IMR-90 (cell line): ENCODE data around the gene GPD1.

ENCODE experiments used
- CEBPB ChIP-seq: IDR thresholded peaks from 2 replicates; pipeline ENCODE4 v1.6.1; 2012; ENCODE audit warnings: low read depth, low read length, improper control_type of control experiment
- CHD1 ChIP-seq: IDR thresholded peaks from 2 replicates; pipeline ENCODE4 v1.6.1; 2012; ENCODE audit warnings: low read depth, low read length, improper control_type of control experiment
- FOS ChIP-seq: fragments of 150-350 bp; IDR thresholded peaks from 2 replicates; pipeline ENCODE4 v1.6.1; 2016; ENCODE audit warnings: low read depth, low read length
- MAFK ChIP-seq: IDR thresholded peaks from 2 replicates; pipeline ENCODE4 v1.6.1; 2012; ENCODE audit warnings: low read depth, low read length, improper control_type of control experiment
- MAZ ChIP-seq: IDR thresholded peaks from 2 replicates; pipeline ENCODE4 v1.6.1; 2012; ENCODE audit warnings: low read depth, mild to moderate bottlenecking, low read length, improper control_type of control experiment, moderate library complexity, borderline replicate concordance
- MXI1 ChIP-seq: IDR thresholded peaks from 2 replicates; pipeline ENCODE4 v1.6.1; 2012; ENCODE audit warnings: low read depth, mild to moderate bottlenecking, low read length, moderate library complexity, borderline replicate concordance
- POLR2A ChIP-seq: IDR thresholded peaks from 2 replicates; pipeline ENCODE4 v1.6.1; 2012; ENCODE audit warnings: mild to moderate bottlenecking, low read depth, low read length
- RAD21 ChIP-seq: IDR thresholded peaks from 2 replicates; pipeline ENCODE4 v1.6.1; 2012; ENCODE audit warnings: low read length, improper control_type of control experiment
- SMC3 ChIP-seq: fragments of 150-350 bp; IDR thresholded peaks from 2 replicates; pipeline ENCODE4 v1.6.1; 2016; ENCODE audit warnings: low read depth, mild to moderate bottlenecking, antibody characterized with exemption, low read length, moderate library complexity
- TF ChIP-seq, protein P1 (sequence below): conservative IDR thresholded peaks from 2 replicates; pipeline ENCODE4 v1.5.1; 2012; ENCODE audit warnings: mild to moderate bottlenecking, low read depth, low read length, improper control_type of control experiment
- TF ChIP-seq, protein P2 (sequence below): fragments of 150-350 bp; IDR thresholded peaks from 2 replicates; pipeline ENCODE4 v1.6.1; 2017; ENCODE audit warnings: mild to moderate bottlenecking, antibody characterized with exemption, low read length, low read depth

DNA sequence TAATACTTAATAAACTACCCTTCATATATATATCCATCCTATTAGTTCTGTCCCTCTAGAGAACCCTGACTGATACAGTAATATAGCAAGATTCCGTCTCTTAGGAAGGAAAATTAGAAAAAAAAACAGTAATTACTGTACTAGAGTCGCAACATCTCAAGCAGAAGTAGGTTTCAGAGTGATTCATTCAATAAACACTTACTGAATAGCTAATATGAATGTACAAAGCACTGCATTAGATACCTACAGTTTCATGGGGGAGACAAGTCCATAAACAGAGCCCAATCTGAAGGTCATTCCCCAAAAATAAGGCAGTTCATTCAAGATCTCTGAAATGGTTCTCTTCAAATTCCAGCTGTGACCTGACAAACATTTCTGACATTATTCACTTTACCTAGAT is 53.5 kb downstream of the GPD1 start:
- no peak for TF ChIP-seq MXI1
- no peak for TF ChIP-seq POLR2A
- TF ChIP-seq, protein P1, sequence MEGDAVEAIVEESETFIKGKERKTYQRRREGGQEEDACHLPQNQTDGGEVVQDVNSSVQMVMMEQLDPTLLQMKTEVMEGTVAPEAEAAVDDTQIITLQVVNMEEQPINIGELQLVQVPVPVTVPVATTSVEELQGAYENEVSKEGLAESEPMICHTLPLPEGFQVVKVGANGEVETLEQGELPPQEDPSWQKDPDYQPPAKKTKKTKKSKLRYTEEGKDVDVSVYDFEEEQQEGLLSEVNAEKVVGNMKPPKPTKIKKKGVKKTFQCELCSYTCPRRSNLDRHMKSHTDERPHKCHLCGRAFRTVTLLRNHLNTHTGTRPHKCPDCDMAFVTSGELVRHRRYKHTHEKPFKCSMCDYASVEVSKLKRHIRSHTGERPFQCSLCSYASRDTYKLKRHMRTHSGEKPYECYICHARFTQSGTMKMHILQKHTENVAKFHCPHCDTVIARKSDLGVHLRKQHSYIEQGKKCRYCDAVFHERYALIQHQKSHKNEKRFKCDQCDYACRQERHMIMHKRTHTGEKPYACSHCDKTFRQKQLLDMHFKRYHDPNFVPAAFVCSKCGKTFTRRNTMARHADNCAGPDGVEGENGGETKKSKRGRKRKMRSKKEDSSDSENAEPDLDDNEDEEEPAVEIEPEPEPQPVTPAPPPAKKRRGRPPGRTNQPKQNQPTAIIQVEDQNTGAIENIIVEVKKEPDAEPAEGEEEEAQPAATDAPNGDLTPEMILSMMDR, result no peak
- no peak for TF ChIP-seq RAD21
- TF ChIP-seq, protein P2, sequence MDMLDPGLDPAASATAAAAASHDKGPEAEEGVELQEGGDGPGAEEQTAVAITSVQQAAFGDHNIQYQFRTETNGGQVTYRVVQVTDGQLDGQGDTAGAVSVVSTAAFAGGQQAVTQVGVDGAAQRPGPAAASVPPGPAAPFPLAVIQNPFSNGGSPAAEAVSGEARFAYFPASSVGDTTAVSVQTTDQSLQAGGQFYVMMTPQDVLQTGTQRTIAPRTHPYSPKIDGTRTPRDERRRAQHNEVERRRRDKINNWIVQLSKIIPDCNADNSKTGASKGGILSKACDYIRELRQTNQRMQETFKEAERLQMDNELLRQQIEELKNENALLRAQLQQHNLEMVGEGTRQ, result no peak
- no peak for TF ChIP-seq SMC3
- no peak for TF ChIP-seq CHD1
- no peak for TF ChIP-seq MAZ
- no peak for TF ChIP-seq CEBPB
- no peak for TF ChIP-seq FOS
- no peak for TF ChIP-seq MAFK
